Stimulated activated CD4-positive, alpha-beta T cell treated with anti-CD3 and anti-CD28 coated beads, Interleukin-12 subunit alpha, Interleukin-12 subunit beta, amount 100 ng/mL, for 48 hours (primary cell): ENCODE measurements around the gene COL17A1.

Experiments
- DNase-seq, 3 donors: peaks; one replicate each; pipeline ENCODE4 v3.0.0-alpha.2; 2020; ENCODE audit warnings: low read depth in 2 of 3, low spot score in 1 of 3

Gene COL17A1

DNA sequence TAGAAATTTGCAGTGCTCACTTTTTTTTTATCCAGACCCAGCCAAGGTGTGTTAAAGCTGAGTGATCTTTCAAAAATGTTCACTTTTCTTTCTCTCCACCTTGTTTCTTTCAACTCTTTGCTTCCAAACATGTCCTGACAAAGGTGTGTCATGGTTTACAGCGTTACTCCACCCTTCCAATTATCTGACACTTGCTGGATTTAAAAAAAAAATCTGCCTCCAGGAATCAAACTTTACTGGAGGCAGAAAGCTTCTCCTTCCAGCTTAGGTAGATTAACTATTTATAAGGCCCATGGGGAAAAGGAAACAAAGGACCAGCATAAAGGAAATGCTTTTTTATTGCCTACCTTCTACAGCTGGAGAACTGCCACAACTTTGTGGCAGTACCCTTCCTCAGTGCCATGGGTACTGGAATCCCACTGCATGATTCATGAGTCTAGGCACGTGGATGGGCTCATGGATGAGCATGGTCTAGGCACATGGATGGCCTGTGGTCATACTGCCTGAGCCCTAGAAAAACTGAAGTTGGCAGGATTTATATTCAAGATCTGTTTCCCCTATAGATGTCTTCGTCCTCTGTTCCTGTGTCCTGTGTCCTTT is at the start of gene COL17A1:
Gene COL17A1 (minus strand): TSS at position 80 of the 600 bp plus-strand sequence. CDS start 5,207 bp downstream, outside the sequence.
- DNase-seq, result no peak

DNA sequence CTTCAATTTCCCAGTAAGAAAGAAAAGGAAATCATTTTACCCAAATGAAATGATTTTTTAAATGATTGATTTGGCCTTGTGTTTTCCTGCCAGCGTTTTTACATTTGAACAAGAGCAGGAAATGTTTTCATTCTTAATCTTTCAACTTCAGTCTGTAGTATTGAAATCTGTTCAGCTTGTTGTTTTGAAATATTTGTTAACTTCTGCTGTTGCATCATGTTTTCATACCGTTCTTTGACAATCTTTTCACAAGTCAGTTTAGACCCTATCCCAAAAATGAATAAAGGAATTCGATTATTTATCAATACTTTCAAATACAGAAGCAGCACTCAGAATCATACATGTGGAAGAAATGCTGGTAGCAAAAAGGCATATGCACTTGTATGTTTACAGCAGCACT is 44.4 kb upstream of the COL17A1 start:
- no peak for DNase-seq

DNA sequence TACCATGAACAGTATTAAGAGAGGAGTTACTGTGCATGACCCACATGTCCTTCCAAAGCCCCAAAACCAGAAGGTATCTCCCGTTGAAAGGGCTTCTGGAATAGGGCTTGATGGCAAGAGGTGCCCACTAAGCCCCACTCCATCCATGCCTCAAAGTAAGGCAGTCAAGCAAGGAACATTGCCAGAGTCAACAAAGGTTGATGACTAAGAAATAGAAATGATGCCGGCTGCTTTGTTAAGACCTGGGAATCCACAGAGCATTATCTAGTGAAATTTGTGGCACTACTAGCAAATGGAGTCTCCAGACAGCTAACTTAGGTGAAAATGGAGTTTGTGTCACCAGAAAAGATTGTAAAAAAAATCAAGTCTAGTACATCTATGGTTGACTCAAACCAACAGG is 42.5 kb upstream of the COL17A1 start:
- DNase-seq, result no peak

DNA sequence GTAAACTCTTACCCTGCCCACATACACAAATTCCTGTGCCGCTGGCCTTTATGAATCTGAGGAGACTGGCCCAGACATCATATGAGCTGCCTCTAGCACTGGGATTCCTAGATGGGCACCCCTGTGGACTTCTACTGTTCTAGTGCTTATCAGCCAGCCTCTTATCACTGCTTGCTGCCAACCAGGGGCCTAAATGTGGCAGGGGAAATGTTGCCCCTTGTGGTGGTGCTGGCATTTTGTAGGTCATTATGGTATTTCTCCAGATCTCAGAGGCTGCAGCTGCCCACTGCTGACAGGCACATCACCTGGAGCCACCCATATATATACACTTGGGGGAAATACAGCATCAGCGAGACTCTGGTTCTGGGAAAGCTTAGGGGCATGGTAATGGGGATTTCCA is 41.7 kb upstream of the COL17A1 start:
- DNase-seq, result no peak

DNA sequence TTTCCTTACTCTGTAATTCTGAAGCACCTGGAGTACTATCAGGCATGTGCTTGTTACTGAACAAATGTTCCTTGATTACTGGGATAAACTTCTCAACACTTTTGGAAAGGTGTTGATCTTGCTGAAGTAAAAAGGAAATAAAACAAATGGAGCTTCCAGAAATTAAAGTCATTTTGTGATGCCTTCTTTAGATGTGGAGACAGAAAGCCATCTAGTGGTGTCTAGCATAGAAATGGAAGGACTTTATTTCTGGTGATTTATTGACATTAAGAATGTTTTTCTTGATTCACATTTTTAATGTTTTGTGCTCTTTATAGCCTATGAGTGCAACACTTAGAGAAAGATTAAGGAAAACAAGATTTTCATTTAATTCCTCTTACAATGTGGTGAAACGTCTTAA is 37.7 kb upstream of the COL17A1 start:
- DNase-seq, result no peak

DNA sequence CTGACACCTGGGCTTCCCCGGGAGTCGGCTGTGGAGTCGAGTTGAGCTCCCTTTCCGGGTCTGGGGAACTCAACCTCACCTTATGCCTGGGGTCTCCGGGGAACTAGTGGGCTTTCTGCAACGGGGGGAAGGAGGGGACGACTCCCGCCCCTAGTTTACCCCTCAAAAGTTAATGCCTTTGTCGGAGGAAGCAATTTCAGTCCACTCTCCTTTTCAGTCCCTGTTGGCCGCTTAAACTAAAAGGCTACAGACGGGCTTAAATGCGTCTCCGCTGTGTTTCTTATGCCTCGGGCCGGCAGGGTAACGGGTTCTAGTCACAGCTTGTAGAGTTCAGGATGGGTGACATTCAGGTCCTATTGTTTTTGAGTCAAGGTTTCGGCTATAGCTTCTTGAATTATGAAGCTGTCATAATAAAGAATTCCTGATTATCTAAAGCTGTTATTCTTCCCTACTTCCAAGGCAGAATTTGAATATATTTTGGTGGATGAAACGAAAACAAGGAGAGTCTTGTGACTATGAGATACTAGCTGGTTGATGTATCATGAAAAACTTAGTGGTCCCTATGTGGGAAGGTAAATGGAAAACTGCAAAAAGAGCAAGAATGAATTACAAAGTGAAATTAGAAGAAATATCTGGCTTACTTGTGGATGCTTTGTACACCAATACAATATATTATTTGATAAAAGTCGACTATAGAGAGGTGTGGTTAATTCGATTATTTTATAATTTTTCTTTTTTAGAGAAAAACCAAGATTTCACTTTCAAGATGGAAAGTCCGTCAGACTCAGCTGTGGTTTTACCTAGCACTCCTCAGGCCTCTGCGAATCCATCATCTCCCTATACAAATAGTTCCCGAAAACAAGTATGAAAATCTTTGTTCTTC is 36.8 kb upstream of the COL17A1 start:
- DNase-seq, result peak in 1 of 3 donors; percentile 24

DNA sequence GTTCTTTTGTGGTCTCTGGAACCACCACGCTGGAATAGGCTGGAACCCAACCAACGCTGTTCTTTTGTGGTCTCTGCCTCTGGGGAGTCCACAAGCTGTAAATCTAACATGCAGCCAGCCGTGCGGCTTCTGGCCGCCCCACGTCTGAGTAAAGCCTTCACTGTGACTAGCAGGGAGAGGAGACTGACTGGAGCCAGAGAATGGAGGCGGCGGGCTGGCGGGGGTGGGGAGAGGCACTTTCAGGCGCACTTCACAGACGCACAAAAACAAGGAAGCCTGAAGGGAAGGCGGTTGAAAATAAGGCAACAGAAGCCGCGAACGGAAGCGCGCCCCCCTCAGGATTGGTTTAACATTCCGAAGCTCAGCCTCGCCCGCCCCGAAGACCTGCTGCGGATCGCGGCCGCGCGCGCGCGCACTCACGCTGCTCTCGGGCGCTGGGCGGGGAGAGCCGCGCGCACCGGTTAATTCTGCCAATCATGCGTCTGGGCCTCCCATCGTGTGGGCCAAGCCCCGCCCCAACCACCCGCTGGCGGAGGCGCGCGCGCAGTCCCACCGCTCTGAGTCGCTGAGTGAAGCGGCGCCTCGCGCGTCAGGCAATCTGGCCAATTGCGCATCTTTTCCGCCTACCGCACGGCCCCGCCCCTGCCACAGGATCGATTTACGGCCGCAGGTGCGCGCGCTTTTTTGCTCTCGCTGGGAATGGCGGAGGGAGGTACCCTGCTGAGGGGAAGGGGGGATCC is 36.0 kb upstream of the COL17A1 start, which contains the start of gene SFR1:
Gene SFR1 (plus strand): TSS at position 687 of the 740 bp plus-strand sequence. CDS start 13 bp downstream, at position 700.
- peak; percentile 97 to 99 (median 98) for DNase-seq

DNA sequence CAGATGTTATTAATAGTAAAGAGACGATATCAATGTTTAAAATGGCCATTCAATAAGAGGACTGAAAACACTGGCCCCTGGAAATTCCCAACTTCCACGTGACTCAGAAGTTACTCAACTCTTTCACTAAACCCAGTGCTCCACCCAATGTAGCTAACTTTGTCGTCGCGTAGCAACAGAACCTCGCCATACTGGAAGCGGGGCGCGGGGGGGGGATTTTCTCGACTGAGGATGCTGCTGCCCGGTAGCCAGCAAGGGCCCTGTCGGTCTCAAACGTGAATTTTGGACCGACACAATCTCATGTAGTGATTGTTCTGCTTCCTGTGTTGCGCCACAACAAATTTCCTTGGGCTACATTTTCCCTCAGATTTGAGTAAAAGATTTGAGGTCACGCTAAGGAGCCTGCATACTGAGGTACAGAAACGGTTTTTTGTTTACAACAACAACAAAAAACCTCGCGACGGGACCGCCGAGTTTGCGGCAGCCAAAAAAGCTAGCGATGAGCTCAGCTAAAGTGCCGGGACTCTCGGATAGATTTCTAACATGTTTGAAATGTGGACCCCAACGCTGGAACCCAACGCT is 35.3 kb upstream of the COL17A1 start:
- peak; percentile 65 to 89 (median 71) for DNase-seq

DNA sequence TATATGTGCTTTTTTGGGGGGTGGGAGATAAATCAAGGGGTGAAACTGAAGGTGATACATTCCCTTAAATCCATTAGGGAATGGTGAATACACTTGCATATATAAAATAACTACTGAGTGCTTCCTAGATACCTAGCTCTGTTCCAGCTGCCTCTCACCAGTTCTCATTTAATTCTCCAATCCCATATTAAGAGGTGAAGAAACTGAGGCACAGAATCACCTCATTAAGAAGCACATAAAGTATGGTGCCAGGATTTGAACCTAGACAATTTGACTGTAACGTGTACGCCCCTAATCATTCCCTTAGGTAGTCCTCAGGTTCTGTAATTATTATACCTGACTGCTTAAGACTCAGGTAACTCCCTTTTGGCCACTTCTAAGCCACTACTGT is 34.8 kb upstream of the COL17A1 start:
- DNase-seq, result no peak

DNA sequence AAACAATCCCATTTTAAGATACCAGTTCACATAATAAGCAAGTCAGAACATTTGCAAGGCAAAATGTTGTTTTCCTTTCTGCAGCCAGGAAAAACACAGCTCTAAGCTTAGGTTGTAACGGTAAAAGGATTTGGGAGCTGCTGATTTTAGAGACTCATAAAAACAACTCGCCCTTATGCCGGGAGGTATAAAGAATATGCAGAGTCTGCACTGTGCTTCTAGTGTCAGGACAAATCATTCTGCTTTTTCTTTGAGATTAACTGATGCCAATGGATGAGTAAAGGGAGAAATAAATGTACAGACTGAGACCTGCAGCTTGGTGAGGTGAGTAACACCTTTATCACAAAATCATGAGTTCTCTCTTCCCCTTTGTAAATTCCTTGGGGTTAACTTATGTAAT is 34.3 kb upstream of the COL17A1 start:
- DNase-seq, result no peak

DNA sequence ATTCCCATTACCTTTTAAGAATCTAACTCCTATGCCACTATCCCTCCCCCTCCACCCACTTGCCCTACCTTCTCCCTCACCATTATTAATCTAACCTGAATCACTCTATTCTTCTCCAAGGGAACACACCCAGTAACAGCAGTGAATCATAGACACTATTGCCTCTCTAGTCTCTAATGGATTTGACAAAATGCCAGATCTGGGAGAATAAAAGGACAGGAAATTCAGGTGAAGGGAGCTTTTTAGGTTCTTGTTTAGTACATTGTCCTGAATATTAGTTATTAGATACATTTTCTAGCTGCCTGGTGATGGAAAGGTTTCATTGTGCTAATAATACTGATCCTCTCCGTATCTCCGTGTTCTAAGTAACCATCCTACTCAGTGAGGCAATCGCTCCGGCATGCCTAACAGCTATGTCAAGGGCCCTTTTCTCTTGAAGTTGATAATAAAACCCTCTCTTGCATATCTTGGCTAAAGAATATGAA is 32.2 kb upstream of the COL17A1 start:
- DNase-seq, result no peak

DNA sequence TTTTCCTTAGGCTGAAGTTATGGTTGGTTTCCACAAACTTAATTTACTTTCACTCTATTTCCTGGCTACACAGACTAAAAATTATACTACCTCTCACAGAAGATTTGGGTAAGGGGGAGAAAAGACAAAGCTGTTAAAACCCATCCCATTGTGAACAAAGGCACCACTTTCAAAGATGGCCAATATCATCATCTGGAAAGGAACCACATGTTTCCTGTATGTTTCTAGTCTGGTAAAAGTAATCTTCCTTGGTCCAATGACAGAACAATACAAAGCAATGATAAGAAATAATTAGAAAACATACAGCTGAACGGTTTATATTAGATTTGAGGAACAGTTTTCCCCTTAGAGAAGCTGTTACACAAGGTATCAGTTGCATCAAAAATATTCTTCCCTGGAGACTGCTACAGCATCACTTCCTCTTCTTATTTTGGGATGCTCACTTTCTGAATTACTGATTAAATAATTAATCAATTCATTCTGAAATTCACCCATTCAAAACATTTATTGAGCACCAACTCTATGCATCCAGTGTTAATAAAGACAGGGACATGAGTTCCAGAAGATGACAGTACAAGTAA is 27.8 kb upstream of the COL17A1 start:
- DNase-seq, result no peak

DNA sequence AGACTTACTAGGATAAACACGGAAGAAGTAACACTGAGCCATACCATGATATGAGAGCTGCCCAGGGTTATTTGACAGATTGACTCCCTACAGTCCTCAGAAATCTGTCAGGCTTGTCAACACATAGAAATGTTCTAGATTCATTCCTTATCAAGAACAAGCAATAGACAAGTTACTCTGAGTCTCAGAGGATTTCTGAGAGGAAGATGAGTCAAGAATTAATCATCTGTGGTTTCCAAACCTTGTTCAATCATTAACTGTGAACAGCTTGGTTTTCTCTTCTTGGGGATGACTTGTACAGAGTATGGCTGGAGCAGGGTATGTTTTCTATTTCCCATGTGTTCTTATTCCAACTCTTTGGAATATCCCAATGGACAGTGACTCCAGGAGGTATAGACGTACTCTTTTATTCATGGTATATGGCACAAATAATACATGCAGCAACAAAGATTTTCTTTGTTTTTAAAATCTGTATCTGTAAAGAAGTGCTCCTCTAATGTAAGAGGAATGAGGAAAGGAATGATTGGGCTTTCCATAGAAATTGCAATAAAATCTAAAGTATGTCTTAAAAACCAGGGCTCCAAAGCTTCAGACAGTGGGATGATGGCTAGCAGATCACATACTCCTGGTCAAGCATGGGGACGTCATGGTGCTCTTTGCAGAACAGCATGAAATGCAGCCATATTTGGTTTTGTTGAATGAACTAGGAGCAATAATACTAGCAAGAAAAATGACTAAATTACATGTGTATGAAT is 24.4 kb upstream of the COL17A1 start:
- no peak for DNase-seq

DNA sequence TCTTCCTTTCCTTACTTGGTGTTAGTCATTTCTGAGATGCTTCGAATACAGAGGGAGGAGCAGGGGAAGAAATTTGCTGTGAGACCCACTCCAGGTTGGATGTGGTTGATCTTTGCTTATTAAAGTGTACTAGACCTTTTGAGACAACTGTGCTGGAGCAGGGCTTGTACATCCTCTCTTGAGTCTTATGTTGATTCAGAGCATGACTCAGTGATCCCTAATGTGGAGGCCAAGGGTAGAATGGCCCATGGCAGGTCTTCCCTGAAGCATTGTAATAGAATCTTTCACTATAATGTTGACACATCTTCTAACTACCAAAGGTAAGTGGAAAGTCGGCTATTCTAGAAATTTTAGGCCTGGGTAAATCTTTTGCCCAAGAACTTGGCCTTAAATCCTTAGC is 19.2 kb upstream of the COL17A1 start:
- no peak for DNase-seq

DNA sequence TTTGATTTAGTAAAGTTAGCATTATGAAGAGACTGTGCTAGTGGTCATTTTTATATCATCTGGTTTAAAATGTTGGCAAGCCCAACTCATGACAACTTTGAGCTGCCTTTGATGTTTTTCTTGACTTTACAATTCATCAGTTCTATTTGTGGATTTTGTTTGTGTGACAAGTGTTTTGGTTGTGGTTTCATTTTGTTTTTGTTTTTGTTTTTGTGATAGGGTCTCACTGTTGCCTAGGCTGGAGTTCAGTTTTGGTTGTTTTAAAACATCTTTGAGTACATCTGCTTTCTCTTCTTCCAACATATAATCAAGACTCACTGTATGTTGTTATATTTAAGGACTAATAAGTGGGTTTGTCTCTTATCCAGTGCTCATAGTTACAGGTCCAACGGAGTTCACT is 18.7 kb upstream of the COL17A1 start:
- DNase-seq, result no peak

DNA sequence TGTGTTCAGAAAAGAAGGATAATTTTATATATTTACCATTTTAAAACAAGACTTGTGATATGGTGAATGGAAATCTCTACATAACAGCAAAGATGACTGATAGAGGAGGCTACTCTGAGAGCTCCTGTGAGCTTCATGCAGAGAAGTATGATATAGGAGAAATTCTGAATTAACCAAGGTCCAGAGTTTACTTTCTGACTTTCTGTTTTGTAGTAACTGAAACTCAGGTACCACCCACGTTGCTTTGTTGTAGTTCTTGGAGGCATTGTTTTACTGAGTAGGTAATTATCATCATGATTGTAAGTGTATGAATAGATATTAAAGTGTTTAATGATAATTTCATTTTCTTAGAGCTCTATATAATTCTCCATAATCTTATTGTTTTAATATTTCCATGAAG is 18.3 kb upstream of the COL17A1 start:
- no peak for DNase-seq

DNA sequence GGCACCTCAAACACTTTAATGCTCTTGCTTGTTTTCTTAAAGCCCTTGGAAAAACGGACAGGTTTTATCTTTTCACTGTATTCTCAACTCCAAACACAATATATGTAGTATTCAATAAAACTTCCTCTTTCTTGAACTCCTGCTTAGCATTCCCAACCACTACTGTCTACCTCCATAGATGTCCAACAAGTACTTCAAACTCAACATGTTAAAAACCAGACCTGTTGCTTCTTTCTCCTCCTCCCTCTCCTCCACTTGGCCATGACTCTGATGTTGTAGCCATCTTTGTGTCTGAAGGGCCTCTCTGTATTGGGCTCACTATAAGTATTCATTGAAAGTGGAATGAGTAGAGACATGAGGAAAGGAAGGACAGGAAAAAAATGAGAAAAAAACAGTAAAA is 16.2 kb upstream of the COL17A1 start:
- no peak for DNase-seq

DNA sequence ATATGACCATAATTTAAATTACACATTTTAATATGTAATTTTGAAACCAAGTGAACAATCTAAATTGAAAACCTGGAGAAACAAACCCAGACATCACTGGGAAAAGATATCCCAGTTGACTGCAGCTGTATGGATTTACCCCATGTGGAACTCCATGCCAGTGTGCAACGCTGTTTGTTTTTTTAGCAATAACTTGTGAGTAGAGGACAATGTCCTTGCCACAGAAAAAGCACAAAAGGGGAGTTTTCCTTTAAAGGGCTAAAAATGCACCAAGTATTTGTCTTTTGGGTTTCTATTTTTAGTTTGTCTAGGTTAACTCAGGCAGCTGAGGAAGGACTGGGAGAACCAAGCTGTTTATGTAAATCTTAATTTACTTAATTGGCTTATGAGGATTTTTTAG is 15.1 kb upstream of the COL17A1 start:
- no peak for DNase-seq

DNA sequence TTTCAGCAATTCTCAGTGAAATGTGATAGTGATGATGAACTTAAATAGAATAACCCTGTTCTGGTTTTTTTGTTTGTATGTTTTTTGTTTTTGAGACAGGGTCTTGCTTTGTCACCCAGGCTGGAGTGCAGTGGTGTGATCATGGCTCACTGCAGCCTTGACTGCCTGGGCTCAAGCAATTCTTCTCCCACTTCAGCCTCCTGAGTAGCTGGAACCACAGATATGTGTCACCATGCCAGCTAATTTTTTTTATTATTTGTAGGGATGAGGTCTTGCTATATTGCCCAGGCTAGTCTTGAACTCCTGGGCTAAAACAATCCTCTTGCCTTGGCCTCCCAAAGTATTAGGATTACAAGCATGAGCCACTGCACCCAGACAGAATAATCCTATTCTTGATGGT is 14.3 kb upstream of the COL17A1 start:
- DNase-seq, result no peak

DNA sequence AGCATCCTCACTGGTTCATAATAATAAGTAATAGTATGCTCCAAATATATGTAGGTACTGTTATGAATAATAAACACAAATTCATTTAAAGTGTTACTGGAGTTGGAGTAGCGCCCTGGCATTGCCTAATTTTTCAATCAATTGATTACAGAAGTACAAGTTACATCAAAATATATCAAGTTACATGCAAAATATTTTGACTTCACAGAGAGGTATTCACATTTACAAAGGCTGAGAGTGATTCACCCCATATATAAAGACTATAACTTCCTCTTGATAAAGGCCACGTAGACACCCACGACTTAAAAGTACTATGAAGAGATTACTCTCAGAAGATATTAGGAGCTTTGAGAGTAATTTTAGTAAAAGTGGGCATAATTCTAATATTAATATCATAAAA is 13.6 kb upstream of the COL17A1 start:
- no peak for DNase-seq
